22Rv1 (cell line): ENCODE data around the gene PADI4.

Source experiments
- H3K27ac ChIP-seq: fragments of 450-650 bp; 2 replicates; pipeline ENCODE4 v1.5.1; 2017
- CTCF ChIP-seq: fragments of 450-650 bp; IDR thresholded peaks from 2 replicates; pipeline ENCODE4 v1.5.1; 2017; ENCODE audit warnings: mild to moderate bottlenecking
- ZFX ChIP-seq: fragments of 450-650 bp; IDR thresholded peaks from 2 replicates; pipeline ENCODE4 v1.6.1; 2017; ENCODE audit warnings: antibody characterized with exemption, borderline replicate concordance

Gene PADI4

GRCh38 chr1:17397910-17398695 is 90.1 kb downstream of the PADI4 start:
- H3K27ac ChIP-seq = no peak overlapping the region

GRCh38 chr1:17400725-17401341 is 92.8 kb downstream of the PADI4 start:
- H3K27ac ChIP-seq = no peak overlapping the region
- TF ChIP-seq CTCF = no peak
- no peak for TF ChIP-seq ZFX

More at GRCh38 chr1:17397910-17398695, 90.1 kb downstream of the PADI4 start:
- TF ChIP-seq ZFX (no peak), CTCF (no peak)

GRCh38 chr1:17401841-17402240 is 93.8 kb downstream of the PADI4 start:
- no peak overlapping the region for H3K27ac ChIP-seq
- TF ChIP-seq CTCF (no peak), ZFX (no peak)

GRCh38 chr1:17403081-17403480 is 95.1 kb downstream of the PADI4 start:
- no peak overlapping the region for H3K27ac ChIP-seq
- TF ChIP-seq ZFX (no peak), CTCF (no peak)

- TF ChIP-seq ZFX (no peak), CTCF (no peak)
- no peak overlapping the region for H3K27ac ChIP-seq
Measured at GRCh38 chr1:17404034-17404684, 96.2 kb downstream of the PADI4 start.

- no peak for TF ChIP-seq CTCF
- no peak for TF ChIP-seq ZFX
Measured at GRCh38 chr1:17404820-17405219, 96.8 kb downstream of the PADI4 start.

More at GRCh38 chr1:17404820-17405219, 96.8 kb downstream of the PADI4 start:
- no peak overlapping the region for H3K27ac ChIP-seq
